GM13976 (cell line): Measurements from ENCODE around the gene NMRK2.

Experiments
- DNase-seq: peaks from one replicate; pipeline ENCODE4 v3.0.0; 2012; ENCODE audit warnings: low spot score
- in situ Hi-C: fragments of 300-500 bp; cut with MboI; formaldehyde crosslinking; loops from one replicate; pipeline ENCODE4 v1.12.0; 2022; ENCODE audit warnings: low sequenced_read_pairs, mixed read lengths, inconsistent platforms; ENCODE audit not compliant: unreplicated experiment
- TF ChIP-seq, protein P1 (sequence below): IDR thresholded peaks from 2 replicates; pipeline ENCODE4 v1.5.1; 2012; ENCODE audit warnings: borderline replicate concordance, mild to moderate bottlenecking; ENCODE audit not compliant: insufficient read depth; ENCODE audit errors: extremely low read depth, missing control alignments, control extremely low read depth

NMRK2 gene

DNA sequence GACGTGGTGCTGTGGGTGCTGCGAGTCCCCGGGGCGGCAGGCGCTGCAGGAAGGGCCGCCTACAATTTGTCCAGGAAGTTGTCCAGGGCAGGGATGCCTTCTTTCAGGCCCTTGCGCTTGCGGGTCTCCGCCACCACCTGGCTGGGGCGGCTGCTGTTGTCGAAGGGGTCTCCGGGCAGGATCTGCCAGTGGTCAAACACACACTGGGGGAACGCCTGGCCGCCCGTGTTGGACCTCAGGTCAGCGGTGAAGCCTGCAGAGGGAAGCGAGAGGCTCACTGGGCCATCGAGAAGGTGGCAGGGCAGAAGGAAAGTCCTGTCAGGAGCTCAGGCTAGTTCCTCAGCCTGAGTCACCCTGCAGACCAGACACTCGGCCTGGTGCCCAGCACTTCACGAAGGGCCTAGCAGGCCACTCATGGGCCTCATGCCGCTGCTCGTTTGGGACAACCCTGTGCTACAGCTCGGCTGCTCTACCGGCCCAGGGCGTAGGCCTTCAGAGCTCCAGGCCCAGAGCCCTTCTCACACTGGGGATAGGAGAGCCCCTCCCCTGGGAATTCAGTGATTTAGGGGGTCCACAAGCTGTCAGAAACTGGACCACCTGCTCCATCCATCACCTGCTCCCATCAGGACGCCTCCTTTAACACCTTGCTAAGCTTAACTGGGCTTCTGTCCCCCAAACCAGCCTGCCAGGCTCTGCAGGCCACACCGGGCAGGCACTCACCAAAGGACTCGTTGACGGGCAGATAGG lies 43.8 kb downstream of the NMRK2 start:
- no peak for DNase-seq
- TF ChIP-seq, protein P1, sequence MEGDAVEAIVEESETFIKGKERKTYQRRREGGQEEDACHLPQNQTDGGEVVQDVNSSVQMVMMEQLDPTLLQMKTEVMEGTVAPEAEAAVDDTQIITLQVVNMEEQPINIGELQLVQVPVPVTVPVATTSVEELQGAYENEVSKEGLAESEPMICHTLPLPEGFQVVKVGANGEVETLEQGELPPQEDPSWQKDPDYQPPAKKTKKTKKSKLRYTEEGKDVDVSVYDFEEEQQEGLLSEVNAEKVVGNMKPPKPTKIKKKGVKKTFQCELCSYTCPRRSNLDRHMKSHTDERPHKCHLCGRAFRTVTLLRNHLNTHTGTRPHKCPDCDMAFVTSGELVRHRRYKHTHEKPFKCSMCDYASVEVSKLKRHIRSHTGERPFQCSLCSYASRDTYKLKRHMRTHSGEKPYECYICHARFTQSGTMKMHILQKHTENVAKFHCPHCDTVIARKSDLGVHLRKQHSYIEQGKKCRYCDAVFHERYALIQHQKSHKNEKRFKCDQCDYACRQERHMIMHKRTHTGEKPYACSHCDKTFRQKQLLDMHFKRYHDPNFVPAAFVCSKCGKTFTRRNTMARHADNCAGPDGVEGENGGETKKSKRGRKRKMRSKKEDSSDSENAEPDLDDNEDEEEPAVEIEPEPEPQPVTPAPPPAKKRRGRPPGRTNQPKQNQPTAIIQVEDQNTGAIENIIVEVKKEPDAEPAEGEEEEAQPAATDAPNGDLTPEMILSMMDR: no peak
- in situ Hi-C loops: no loop called here

DNA sequence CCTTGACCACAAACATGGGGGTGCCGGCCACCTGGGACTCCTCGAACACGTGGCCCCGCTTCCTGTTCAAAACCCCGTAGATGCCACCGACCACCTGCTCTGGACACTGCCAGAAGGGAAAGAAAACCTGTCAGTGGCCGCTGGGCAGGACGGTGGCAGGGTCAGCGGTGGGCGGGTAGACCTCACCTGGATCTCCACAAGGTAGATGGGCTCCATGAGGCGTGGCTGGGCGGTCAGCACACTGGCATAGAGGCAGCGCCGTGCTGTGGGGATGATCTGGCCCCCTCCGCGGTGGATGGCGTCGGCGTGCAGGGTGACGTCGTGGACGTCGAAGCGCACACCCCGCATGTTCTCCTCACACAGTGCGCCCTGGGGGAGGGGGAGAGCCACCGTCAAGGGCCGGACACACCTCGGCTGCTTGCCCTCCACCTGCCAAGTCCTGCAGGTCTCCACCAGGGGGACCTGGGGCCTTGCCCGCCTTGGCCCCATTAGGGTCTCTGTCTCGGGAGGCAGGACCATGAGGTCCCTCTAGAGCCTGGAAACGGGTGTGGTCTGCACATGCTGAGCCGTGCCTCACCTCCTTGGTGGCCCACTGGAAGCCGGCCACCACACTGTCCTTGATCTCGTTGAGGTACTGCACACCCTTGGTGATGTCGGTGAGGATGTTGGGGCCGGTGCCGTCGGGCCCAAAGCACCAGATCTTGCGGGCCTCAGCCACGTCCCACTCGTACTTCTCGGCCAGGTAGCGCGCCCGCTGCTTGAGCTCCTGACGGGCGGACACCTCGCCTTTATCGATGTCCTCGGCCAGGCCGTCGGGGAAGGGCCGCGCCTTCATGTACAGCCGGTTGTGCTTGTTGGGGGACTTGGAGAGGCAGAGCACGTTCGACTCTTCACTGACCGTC lies 44.6 kb downstream of the NMRK2 start:
- TF ChIP-seq, protein P1: no peak
- no peak for DNase-seq
- in situ Hi-C loops: no loop called here

DNA sequence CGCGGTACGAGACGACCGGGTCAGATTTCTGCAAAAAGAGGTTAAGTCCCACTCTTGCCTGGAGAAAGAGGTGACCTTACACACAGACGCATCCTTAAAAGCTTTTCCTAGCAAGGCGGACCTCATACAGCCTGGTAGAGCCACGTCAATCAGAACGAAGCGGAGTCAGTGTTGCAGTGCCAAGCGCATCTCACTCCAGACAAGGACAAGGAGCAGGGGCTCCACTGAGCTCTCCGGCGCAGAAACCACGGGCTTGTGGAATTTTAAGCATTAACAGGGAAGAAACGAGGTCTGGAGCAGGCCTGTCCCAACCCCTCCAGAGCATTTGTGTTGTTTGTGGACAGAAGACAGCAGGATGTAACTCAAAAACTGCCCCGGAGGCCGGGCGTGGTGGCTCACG lies 45.3 kb downstream of the NMRK2 start:
- no peak for DNase-seq
- TF ChIP-seq, protein P1: no peak
- in situ Hi-C loops: no loop called here

DNA sequence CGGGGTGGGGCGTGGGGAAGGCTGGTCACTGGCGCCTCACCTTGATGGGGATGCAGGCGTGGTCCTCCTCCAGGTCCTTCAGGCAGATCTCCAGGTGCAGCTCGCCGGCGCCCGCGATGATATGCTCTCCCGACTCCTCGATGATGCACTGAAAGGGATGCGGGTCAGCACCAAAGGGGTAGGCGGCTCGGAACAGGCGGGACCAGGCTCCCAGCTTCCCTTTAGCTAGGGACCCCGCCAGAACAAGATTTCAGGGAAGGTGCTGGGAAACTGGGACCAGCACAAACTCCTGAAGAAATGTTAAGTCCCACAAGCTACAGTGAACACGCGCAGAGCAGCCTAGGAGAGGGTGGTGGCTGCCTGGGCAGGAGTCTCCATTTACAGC lies 46.4 kb downstream of the NMRK2 start:
- TF ChIP-seq, protein P1: no peak
- in situ Hi-C loops: no loop called here
- DNase-seq: no peak

DNA sequence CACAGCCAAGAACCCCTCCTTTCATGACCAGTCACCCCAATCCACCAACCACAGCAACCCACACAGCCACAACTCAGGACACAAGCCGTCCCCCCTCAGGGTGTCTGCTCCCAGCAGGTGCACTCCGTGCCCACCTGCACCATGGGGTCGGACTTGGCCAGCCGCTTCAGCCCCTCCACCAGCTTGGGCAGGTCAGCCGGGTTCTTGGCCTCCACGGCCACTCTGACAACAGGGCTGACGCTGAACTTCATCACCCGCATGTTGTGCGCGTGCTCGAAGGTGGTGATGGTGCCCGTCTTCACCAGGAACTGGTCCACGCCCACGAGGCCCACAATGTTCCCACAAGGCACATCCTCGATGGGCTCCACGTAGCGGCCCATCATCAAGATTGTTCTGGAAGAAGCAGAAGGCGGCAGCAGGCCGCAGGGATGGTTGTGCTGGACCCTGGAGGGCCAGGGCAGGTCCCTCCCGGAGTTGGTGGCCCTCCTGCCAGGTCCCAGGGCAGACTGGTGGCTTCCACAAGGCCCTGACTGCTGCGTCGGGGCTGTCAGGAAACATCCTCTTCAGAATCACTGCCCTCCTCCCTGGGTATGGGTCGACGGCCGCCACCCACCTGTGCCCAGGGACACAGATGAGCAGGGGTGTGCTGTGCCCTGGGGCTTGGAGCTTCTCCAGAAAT lies 46.9 kb downstream of the NMRK2 start:
- DNase-seq: no peak
- TF ChIP-seq, protein P1: no peak
- in situ Hi-C loops: loop anchor here (10.0 kb wide), 1 partner anchor 225 kb away; no protein-coding TSS in a partner anchor

DNA sequence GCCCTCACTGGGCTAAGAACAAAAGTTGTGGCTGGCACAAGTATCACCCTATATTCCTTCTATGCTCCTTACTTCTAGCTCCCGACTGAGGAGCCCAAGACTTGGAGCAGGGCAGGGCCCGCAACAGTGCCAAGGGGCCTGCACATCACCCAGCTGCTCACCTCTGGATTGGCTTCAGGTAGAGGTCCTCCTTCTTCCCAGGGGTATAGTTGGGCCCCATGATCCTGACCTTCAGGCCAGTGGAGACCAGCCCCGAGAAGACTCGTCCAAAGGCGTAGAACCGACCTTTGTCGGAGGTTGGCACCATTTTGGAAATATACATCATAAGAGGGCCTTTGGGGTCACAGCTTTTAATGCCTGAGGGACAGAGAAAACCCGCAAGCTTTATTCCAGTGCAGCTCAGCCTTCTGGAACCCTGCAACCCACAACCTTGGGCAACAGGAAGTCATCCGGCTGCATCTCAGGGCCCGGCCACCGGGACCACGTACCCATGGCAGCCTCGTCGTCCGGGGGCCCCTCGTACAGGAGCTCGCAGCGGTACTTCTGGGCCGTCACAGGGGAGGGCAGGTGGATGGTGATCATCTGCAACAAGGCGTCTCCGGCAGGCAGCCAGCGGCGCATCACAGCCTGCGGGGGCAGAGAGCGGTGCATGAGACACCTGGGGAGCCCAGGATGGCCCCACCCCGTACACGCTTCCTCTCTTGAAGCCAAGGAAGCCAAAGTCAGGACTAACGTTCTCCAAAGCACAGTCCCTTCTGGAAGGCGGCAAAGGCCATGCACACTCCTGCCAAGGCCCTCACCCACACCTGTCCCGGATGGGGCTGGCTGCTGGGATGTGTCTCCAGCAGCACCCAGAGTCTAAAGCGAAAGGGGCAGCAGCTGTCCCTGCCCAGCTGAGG lies 47.7 kb downstream of the NMRK2 start:
- TF ChIP-seq, protein P1: no peak
- in situ Hi-C loops: loop anchor here (10.0 kb wide), 1 partner anchor 224 kb away; no protein-coding TSS in a partner anchor
- no peak for DNase-seq
